Activated CD8-positive, alpha-beta memory T cell treated with anti-CD3 and anti-CD28 coated beads for 36 hours (primary cell): Measurements from ENCODE around the gene AGT. TPM values are rescaled to one million over a fixed set of nuclear protein-coding genes. Genes with fewer than 3 reads are reported as not detected.

Experiments
- CTCF ChIA-PET: fragments of 350-600 bp; sonication (Branson Sonifier 250); formaldehyde crosslinking; loops from one replicate; lab custom pipeline; 2021; ENCODE audit warnings: antibody characterized with exemption; lab: Charles Lee
- POLR2A ChIA-PET: fragments of 350-600 bp; sonication (Branson Sonifier 250); formaldehyde crosslinking; loops from one replicate; lab custom pipeline; 2021; ENCODE audit warnings: antibody characterized with exemption; lab: Charles Lee
- total RNA-seq, 2 experiments: library from RNA; stranded (reverse); gene quantifications; one replicate each; pipeline ENCODE4 v1.2.3, GENCODE V29; 2021

The AGT gene
- total RNA-seq, 2 experiments from 2014 or later: not detected

GRCh38 chr1:230696722-230697437 lies 17.0 kb downstream of the AGT start:
- CTCF ChIA-PET: no interaction called here
- POLR2A ChIA-PET: no interaction called here

GRCh38 chr1:230696218-230696617 lies 17.7 kb downstream of the AGT start:
- CTCF ChIA-PET: no interaction called here
- POLR2A ChIA-PET: no interaction called here

GRCh38 chr1:230694991-230695390 lies 18.9 kb downstream of the AGT start:
- ChIA-PET CTCF (no interaction called here), POLR2A (no interaction called here)

GRCh38 chr1:230694464-230694863 lies 19.5 kb downstream of the AGT start:
- ChIA-PET POLR2A (no interaction called here), CTCF (no interaction called here)

- ChIA-PET CTCF (no interaction called here), POLR2A (no interaction called here)
Measured at GRCh38 chr1:230693777-230694176, 20.1 kb downstream of the AGT start.

- CTCF ChIA-PET: no interaction called here
- POLR2A ChIA-PET: no interaction called here
Measured at GRCh38 chr1:230693221-230693620, 20.7 kb downstream of the AGT start.

GRCh38 chr1:230691615-230692014 lies 22.3 kb downstream of the AGT start:
- POLR2A ChIA-PET: no interaction called here
- CTCF ChIA-PET: no interaction called here

- CTCF ChIA-PET: no interaction called here
- POLR2A ChIA-PET: no interaction called here
Measured at GRCh38 chr1:230690101-230690500, 23.8 kb downstream of the AGT start.

GRCh38 chr1:230686747-230687146 lies 27.2 kb downstream of the AGT start:
- CTCF ChIA-PET: interaction anchor here (1.3 kb wide), 1 partner anchor 12 kb away, joined by 3 read pairs; no protein-coding TSS in a partner anchor

GRCh38 chr1:230684998-230685397 lies 28.9 kb downstream of the AGT start:
- ChIA-PET POLR2A (no interaction called here), CTCF (no interaction called here)

More at GRCh38 chr1:230686747-230687146, 27.2 kb downstream of the AGT start:
- POLR2A ChIA-PET: no interaction called here

GRCh38 chr1:230684146-230684545 lies 29.8 kb downstream of the AGT start:
- ChIA-PET POLR2A (no interaction called here), CTCF (no interaction called here)

GRCh38 chr1:230682882-230683610 lies 30.9 kb downstream of the AGT start:
- CTCF ChIA-PET: no interaction called here
- POLR2A ChIA-PET: no interaction called here

GRCh38 chr1:230682274-230682673 lies 31.6 kb downstream of the AGT start:
- POLR2A ChIA-PET: interaction anchor here (0.6 kb wide), 1 partner anchor 349 kb away, joined by 3 read pairs; no protein-coding TSS in a partner anchor
- CTCF ChIA-PET: no interaction called here

- ChIA-PET CTCF (no interaction called here), POLR2A (no interaction called here)
Measured at GRCh38 chr1:230681599-230681998, 32.3 kb downstream of the AGT start.

- ChIA-PET POLR2A (no interaction called here), CTCF (no interaction called here)
Measured at GRCh38 chr1:230680300-230681025, 33.5 kb downstream of the AGT start.

GRCh38 chr1:230679825-230680224 lies 34.1 kb downstream of the AGT start:
- ChIA-PET CTCF (no interaction called here), POLR2A (no interaction called here)

GRCh38 chr1:230679192-230679591 lies 34.7 kb downstream of the AGT start:
- CTCF ChIA-PET: no interaction called here

GRCh38 chr1:230677200-230677599 lies 36.7 kb downstream of the AGT start:
- ChIA-PET CTCF (no interaction called here), POLR2A (no interaction called here)

More at GRCh38 chr1:230679192-230679591, 34.7 kb downstream of the AGT start:
- POLR2A ChIA-PET: no interaction called here

GRCh38 chr1:230674581-230674980 lies 39.3 kb downstream of the AGT start:
- CTCF ChIA-PET: no interaction called here
- POLR2A ChIA-PET: no interaction called here

GRCh38 chr1:230669543-230669942 lies 44.4 kb downstream of the AGT start:
- POLR2A ChIA-PET: no interaction called here
- CTCF ChIA-PET: no interaction called here
